GM19463 (cell line): Measurements from ENCODE around the gene AUTS2.

Experiments
- ATAC-seq: cut with Tn5 transposase; IDR thresholded peaks from one replicate; pipeline ENCODE4 v1.9.1; 2021; ENCODE audit warnings: mild to moderate bottlenecking, moderate library complexity; ENCODE audit not compliant: unreplicated experiment

The AUTS2 gene

DNA sequence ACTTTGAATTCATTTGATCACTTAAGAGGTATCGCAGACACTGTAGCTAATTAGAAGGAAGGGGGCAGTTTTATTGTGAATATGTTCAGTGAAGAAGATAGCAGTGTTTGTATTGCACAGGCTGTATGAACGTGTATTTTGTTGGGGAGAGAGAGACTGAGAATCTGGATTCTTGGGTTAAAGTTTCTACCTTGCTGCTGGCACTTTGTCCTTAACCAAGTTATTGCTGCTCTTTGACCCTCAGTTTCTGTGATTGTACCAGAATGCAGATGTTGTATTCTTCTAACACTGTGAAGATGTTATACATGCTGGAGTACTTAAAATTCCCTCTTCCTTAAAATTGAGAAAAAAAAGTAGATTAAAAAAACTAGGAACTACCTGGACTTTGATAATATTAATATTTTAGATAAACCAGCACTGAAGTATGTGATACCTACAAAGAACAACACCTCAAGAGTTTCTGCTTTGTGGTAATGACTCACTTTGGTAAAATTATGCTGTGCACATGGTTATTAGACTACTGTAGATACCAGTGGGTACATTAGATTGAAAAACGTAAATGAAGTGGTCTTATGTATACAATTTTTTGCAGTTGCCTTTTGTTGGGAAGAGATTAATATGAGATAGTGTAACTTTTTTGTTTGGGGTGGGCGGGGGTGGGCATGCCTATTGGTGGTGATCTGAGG lies 321.3 kb downstream of the AUTS2 start:
- no peak for ATAC-seq

DNA sequence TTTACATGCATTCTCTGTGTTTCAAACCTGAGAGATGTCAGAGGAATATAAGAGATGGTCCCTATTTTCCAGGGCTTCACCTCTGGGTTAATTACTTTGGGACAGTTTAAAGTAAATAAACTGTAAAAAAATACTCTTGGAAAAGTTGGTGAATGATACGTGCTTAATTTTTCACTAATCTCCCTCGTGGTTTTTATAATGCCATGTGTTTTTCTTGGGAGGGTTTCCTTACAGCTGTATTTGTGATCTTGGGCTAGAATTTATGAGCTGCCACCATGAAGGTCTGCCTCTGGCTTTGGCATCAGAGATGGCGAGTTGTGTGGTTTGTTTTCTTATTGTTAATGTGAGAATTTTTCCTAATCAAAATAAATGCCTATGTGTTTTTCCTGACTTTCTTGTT lies 322.5 kb downstream of the AUTS2 start:
- no peak for ATAC-seq

DNA sequence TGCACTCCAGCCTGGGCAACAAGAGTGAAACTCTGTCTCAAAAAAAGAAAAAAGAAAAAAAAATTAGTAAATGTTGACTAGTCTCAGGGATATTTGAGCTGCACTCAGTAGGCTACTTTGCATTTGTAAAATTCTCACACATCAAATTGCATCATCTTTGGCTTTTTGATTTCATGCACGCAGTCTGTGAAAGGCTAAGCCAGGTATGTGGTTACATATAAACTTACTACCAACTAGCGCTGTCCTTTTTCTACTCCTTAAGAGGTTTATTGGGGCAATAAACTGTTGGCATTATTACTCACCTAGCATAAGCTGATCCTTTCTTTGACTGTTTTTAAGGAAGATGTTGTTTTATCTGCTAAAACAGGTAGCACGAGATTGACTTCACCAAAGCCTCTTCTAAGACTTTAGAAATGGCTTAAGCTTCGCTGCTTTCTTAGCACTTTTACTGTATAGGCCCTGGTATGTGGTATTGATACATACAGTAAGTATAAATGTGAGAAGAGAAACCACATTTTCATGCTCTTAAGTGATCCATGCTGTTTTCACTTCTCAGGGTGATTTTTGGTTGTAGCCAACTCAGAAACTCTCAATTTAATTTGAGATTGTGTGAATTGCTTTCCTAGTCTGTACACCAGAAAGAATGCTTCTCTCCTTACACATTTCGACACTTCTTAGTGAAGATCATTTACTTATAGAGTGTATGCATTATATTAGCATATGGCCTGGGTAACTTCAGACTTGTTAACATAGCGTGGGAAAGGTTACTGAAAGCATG lies 323.9 kb downstream of the AUTS2 start:
- ATAC-seq = no peak

DNA sequence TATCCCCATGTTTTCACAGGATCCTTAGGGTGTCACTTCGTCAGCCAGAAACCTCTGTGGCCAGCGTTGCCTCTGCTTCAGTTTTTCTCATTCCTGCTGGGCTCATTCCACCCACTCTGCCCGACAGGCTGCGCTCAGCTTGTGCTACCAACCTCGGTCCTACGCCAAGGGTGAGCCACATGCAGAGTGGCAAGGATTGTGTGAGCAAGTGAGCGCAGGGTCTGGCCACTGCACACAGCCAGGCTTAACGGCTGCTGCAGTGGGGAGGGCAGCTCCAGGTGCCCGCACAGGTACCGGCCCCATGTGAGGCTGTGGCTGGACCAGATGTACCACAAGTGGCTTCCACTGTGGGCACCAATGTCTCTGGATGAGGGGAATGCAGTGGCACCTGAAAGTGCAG lies 329.2 kb downstream of the AUTS2 start:
- ATAC-seq = no peak

DNA sequence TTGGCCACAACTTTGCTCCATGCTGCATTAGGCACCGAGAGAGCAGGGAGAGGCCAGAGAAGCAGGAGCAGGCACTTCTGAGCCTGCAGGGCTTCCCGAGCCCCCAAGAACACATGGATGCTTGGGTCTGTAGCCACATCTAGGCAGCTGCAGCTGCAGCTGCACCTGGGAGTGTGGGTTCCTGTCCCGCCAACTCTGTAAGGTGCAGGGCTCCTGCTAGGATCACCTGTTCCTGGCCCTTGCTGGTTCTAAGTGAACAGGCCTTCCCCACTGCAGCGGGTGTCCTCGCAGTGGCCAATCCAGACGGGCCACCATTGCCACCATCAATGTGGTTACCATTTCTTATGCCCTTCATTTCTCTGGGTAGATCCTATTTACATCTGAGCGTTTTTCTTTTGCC lies 330.3 kb downstream of the AUTS2 start:
- no peak for ATAC-seq

DNA sequence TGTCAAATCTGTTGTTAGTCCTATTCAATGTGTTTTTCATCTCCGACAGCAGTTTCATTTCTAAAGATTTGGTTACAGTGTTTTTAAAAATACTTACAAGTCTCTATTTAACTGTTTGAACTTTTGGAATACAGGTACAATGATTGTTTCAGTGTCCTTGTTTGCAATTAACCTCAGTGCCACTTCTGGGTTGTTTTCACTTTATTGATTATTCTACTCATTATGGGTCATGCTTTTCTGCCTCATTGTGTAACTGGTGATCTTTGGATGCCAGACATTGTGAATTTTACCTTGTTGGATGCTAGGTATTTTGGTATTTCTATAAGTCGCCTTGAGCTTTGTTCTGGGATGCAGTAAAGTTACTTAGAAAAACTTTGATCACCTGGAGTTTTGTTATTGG lies 331.3 kb downstream of the AUTS2 start:
- no peak for ATAC-seq

DNA sequence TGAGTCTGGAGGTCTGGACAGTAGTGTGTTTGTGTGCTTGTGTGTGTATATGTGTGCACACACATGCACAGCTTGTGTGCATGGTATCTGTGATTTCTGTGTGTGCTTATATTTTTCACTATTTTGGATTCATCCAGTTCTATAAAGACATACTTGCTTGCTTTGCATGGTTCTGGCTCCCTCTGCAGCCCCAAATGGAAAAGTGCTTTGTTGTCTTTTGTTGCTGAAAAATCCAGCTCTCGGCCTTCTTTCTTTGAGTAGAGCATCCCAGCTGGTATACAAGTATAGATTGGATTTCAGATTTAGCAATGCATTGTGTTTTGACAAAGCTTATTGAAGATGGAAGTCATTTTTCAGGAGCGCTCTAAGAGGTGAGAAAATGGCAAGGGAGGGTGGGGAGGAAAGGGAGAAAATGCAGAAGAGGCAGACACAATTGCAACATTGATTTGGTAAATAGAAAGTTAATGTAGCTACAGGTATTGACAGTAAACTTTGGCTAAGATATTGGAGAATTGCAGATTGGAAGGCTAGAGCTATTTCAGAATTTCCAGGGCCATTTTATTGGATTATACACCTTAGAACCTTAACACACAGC lies 333.9 kb downstream of the AUTS2 start:
- no peak for ATAC-seq

DNA sequence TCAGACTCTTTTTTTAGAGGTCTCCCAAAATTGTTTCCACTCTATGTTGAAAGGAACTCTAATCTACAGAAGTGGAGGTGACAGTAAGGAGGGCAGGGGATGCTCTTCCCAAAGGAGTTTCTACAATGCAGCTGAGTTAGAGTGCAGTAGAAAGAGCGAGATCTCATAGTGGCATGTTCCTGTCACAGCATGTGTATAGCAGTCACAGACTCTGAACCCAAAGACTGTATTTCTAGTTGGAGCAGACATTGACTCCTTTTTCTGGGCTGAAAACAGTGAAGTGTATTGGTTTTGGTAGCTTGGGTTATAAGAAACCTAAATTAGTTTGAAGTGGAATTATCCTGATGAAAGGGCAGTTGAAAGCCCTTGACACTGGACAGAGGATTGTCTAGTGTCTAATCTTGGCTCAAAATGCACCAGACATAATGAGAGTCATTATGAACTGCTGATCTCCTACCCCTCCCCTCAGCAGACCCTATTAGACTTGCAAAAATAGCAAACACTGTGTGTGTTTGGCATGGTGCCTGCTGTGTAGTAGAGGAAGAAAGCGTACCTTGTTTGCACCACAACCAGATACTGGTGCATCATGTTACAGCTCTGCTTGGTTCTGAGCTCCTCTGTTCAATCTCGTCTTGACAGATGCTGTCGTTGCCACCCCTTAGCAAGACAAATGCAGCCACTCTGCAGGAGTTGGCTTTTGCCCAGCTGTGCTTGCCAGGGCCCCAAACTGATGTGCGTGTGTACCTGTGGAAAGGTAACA lies 336.0 kb downstream of the AUTS2 start:
- no peak for ATAC-seq

DNA sequence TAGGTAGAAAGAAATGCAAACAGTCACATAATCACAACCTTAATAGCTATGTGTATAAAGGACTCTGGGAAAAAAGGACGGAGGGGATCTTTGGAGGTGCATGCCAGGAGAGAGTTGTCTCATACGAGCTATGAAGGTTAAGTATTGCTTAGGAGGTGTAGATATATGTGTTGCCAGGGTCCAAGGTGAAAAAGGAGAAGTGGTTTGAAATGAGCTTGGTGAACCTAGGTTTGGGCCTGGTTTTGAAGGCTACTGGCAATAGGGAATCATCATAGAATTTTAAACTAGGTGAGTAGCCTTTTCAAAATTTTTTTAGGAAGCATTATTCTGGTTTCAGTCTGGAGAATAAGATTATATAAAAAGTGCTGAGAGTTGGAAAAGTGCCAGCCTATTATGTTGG lies 336.8 kb downstream of the AUTS2 start:
- no peak for ATAC-seq

DNA sequence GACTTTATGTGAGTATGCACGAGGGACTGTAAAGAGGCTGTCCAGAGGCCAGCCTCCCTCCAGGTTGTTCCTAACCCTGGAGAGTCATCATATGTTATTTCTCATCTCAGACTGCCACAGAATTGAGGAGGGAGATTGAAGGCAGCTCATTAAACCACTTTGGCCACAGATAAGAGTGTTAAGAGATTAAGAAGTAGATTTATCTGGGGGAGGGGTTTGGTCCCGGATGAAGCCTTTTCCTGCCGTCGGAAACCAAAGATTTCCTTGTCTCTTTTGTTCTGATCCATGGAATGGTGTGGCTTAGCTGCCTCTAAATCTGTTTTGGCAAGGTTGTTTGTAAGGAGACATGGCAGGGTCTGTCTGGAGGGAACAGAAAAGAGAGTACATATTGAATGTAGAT lies 338.8 kb downstream of the AUTS2 start:
- ATAC-seq = no peak

DNA sequence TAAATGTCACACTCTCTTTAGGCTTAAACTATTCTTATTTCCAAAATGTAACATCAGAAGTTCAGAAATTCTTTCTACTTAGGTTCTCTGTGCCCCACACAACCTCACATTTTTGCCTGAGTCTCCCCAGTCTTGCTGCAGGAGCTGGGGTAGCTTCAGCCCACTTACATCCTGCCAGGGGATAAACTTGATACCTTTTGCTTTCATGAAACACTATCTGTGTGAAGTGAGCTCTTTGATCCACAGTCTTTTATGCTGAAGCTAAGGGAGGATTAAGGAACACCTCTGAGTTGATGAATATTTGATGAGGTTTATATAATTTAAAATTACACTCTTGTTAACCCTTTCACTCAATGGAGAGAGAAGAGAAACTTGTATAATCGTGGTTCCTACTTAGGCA lies 341.0 kb downstream of the AUTS2 start:
- no peak for ATAC-seq

DNA sequence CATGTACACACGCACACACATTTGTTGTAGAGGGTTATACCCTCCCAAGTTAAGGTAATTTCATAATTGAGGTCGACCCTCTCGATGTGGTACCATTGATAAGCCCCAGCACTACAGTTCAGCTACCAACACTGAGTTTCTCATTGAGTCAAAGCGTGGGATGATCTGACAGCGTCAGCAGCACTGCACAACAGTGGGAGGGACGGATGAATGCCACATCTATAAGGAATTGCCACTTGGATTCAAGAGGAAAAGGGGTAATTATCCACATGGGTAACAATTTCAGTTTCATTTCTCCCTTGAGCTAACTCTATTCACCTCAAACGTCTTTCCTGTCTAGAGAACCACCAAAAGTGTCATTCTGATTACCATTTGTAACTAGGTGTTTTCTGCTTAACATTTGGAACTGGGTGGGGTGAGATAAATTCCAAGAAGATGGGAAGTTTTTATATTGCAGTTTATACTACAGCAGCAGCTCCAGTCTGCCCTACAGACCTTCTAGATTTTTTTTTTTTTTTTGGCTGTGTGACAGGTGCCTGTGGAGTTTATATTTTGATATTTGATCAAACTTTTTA lies 342.9 kb downstream of the AUTS2 start:
- ATAC-seq = no peak

DNA sequence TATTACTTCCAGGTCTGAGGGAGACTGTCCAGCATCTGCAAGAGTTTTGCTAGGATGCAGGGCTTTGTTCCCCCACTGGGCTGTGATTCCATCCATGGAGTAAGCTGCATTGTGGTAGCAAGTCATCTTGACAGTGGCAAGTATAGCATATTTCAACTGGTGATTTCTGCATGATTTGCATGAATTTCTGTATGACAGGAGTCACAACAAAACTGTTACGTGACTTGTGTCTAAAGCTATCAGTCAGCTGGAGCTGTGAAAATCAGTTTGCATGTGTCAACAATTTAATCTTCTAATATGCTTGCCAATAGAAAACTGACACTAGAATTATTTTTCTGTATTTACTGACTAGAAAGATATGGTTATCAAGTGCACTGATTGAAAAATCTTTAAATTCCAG lies 344.3 kb downstream of the AUTS2 start:
- ATAC-seq = no peak

DNA sequence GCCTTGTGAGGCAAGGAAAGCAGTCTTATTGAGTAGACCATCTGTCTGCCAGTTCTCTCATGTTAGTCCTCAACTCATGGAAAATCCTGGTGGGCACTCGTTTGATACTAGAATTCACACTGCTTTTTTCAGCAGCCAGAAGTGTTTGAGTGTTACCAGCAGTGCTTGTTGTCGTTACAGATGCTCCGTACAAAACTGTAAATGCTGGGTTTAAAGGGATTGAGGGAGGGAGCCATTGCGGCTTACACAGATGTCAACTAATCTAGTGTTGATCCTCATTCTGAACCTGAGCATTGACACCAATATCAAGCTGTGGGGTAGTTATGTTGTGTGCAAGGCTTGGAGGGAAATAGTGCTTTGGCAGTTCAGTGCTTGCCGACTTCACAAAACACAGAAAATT lies 348.6 kb downstream of the AUTS2 start:
- ATAC-seq = no peak

DNA sequence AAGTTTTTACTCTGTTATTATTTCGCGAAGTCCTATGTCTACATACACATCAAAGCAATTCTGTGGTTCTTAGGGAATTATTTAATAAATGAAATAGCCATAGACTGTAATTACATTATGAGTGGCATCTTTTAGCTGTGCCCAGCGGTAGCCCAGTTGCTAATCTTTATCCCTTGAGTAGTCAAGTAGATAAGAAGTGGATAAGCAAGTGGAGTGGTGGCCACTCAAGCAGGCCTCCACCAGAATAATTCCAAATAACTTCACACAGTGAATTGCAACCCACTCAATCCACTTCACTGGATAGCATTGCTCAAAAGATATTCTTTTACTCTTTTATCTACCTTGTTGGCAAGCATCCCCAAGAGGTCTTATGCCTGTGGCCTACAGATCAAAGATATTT lies 349.7 kb downstream of the AUTS2 start:
- ATAC-seq = no peak

DNA sequence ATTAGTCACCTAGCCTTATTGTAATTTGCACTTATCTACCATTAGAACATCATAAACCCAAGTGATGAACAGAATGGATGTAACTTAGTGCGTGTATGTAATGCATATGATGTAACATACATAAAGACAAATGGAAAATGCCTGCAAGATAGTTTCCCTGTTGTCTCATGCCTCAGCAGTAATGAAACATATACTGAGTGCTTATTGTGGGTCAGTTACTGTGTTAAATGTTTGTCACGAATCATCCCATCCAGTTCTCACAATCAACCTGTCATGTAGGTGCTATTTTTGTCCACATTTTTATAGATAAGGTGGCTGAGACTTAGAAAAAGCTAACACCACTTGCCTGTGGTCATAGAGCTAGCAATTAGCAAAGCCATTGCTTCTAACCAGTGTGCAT lies 350.8 kb downstream of the AUTS2 start:
- no peak for ATAC-seq

DNA sequence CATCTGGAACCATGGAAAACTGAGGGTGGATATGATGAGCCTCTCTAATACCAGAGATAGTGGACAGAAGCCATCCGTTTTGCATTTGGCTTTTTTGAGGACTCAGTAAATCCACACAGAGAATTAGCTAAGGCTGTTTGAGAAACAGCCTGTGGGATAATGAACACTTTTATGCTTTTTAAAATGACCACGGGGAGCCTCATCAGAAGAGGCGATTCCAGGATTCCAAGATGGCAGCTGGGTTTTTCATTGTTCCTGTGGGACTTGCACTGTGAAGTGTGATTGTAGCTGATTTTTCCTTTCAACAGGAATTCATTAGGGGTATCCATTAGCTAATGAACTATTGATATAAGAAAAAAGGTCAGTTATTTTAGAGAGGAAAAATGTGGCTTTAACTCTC lies 353.2 kb downstream of the AUTS2 start:
- no peak for ATAC-seq

DNA sequence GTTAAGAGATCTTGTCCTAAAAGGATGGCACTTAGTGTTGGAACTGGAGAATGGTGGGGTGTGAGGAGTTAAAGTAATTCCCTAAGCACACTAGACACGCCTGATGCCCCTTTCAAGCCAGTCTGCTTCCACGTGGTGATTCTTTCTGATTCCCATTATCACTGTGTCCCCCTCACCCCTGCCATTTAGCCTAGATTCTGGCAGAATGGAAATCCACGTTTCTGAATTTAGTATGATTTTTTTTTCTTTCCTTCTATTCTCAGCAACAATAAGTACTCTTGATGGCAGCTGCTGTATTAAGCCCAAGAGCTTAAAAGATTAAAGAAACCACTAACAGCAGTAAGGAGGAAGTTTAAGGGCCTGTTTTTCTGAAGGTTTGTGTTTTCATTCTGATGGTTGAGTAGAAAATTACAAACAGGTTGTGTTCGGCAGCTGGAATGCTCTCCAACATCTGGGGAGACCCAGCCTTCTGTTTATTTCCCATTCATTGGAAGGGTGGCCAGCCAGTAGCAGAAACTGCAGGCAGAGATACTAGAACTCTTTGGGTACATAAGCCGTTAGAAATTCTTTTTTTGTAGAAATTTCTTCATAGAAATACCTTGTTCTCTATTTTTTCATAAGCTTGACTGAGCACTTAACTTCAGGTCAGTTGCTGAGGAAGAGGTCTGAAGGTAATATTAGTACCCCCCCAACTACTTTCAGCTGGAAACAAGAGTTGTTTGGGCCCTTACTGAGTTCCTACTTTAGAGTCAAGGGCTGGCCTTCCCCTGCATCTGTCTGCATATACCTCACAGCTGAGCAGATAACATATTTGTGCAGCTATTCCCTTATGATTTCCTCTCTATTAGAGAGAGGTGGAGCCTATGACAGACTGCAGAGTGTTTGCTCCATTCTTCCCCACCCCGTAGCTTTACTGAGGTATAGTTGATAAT lies 355.1 kb downstream of the AUTS2 start:
- ATAC-seq = no peak

DNA sequence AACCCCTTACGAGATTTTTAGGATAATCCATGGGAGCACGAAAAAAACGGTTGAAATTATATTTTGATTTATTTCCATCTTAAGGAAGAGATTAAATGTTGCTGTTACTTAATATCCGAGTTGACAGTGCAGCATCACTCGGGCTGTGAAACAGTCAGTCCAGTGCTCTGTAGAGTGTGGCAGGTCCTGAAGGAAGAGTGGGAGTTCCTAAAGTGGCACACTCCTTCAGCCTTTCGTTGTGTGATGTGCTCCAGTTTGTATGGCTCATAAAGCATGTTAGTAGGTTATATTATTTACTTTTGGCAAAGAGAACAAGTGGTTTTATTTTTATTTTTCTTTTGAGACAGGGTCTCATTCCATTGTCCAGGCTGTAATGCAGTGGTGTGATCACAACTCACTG lies 358.3 kb downstream of the AUTS2 start:
- ATAC-seq = no peak

DNA sequence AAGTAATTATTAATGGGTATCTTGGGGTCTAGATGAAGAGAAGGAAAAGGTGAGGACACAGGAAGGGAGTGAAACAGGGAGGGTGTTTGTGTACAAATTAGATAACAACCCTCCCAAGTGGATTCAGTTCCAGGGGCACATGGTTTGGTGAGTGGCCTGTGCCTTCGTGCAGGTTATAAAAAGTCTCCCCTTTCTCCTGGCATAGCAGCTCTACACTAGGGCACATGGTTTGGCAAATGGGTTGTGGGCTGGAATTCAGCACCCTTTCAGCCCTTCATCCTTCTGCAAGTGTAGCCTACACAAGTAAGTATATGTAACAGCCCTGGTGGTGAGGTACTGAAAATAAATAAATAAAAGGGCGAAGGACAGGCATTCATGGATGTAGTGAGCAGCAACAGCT lies 359.4 kb downstream of the AUTS2 start:
- ATAC-seq = no peak
